H7 (cell line): ENCODE measurements around the gene LRRC37A3. TPM values are rescaled to one million over a fixed set of nuclear protein-coding genes. Genes with fewer than 3 reads are reported as not detected.
"Not testable (repeated sequence)": the region's sequence is repeated elsewhere in the genome, so short reads cannot be mapped to it uniquely, and the experiment has no call there.

Experiments
- DNase-seq: peaks from one replicate; pipeline ENCODE4 v3.0.0; 2012
- H3K27me3 ChIP-seq: 2 replicates; pipeline ENCODE4 v1.6.0; 2011; ENCODE audit warnings: mild to moderate bottlenecking, low read length; ENCODE audit not compliant: control insufficient read depth, insufficient read depth
- H3K36me3 ChIP-seq: replicated peaks from 2 replicates; pipeline ENCODE4 v1.5.1; 2011; ENCODE audit warnings: low read length; ENCODE audit not compliant: control insufficient read depth, insufficient read depth
- H3K4me3 ChIP-seq: 2 replicates; pipeline ENCODE4 v1.5.1; 2011; ENCODE audit warnings: low read depth, mild to moderate bottlenecking, control low read depth, low read length, moderate library complexity; ENCODE audit not compliant: insufficient read depth
- total RNA-seq: library from RNA; depleted of rRNA; stranded (reverse); fragments of >200 nt; shearing (Covaris generic); gene quantifications from 2 replicates; pipeline ENCODE4 v1.2.3, GENCODE V29; 2014

The LRRC37A3 gene
- total RNA-seq, 1 experiment from 2014 or later = 3.5 TPM

- Histone ChIP-seq H3K27me3 (no peaks in the 10 kb centered on the region), H3K36me3 (no peaks in the 10 kb centered on the region), H3K4me3 (no peak overlapping the region)
- DNase-seq = no peak
Measured at GRCh38 chr17:64936117-64936516, 16.8 kb upstream of the LRRC37A3 start.

GRCh38 chr17:64934284-64934778, 15.1 kb upstream of the LRRC37A3 start:
- H3K4me3 ChIP-seq, H3K36me3 ChIP-seq, H3K27me3 ChIP-seq, DNase-seq: not testable (repeated sequence)

GRCh38 chr17:64932850-64933249, 13.6 kb upstream of the LRRC37A3 start:
- DNase-seq, H3K36me3 ChIP-seq, H3K4me3 ChIP-seq, H3K27me3 ChIP-seq: not testable (repeated sequence)

GRCh38 chr17:64930374-64930773, 11.1 kb upstream of the LRRC37A3 start:
- H3K27me3 ChIP-seq, H3K4me3 ChIP-seq, H3K36me3 ChIP-seq, DNase-seq: not testable (repeated sequence)

- not testable (repeated sequence) for H3K27me3 ChIP-seq, DNase-seq, H3K4me3 ChIP-seq, H3K36me3 ChIP-seq
Measured at GRCh38 chr17:64929419-64930209, 10.3 kb upstream of the LRRC37A3 start.

GRCh38 chr17:64928701-64929100, 9.4 kb upstream of the LRRC37A3 start:
- DNase-seq, H3K36me3 ChIP-seq, H3K27me3 ChIP-seq, H3K4me3 ChIP-seq: not testable (repeated sequence)

- not testable (repeated sequence) for H3K36me3 ChIP-seq, H3K27me3 ChIP-seq, DNase-seq, H3K4me3 ChIP-seq
Measured at GRCh38 chr17:64927444-64927843, 8.2 kb upstream of the LRRC37A3 start.

- H3K4me3 ChIP-seq, H3K36me3 ChIP-seq, DNase-seq, H3K27me3 ChIP-seq: not testable (repeated sequence)
Measured at GRCh38 chr17:64926430-64926829, 7.2 kb upstream of the LRRC37A3 start.

- H3K36me3 ChIP-seq, DNase-seq, H3K27me3 ChIP-seq, H3K4me3 ChIP-seq: not testable (repeated sequence)
Measured at GRCh38 chr17:64925244-64925643, 6.0 kb upstream of the LRRC37A3 start.

GRCh38 chr17:64923051-64923568, 3.8 kb upstream of the LRRC37A3 start:
- H3K4me3 ChIP-seq, H3K36me3 ChIP-seq, DNase-seq, H3K27me3 ChIP-seq: not testable (repeated sequence)

- Histone ChIP-seq H3K4me3 (no peak overlapping the region), H3K36me3 (no peaks in the 10 kb centered on the region), H3K27me3 (peaks cover 3% of the 10 kb centered on the region; the same call in 1 of the 2 replicates)
- DNase-seq = no peak
Measured at GRCh38 chr17:64920419-64921172, 1.3 kb upstream of the LRRC37A3 start.

- Histone ChIP-seq H3K4me3 (peak overlapping the region; percentile 65; the same call in 1 of the 2 replicates), H3K27me3 (peaks cover 3% of the 10 kb centered on the region; the same call in 1 of the 2 replicates), H3K36me3 (no peaks in the 10 kb centered on the region)
- no peak for DNase-seq
Measured at GRCh38 chr17:64920026-64920418, 744 bp upstream of the LRRC37A3 start.

GRCh38 chr17:64918842-64919288, 413 bp downstream of the LRRC37A3 start:
- not testable (repeated sequence) for H3K36me3 ChIP-seq, H3K27me3 ChIP-seq
- H3K4me3 ChIP-seq = peak overlapping the region; percentile 65
- peak; percentile 63 for DNase-seq

GRCh38 chr17:64917540-64917939, 1.7 kb downstream of the LRRC37A3 start:
- H3K4me3 ChIP-seq, DNase-seq, H3K36me3 ChIP-seq, H3K27me3 ChIP-seq: not testable (repeated sequence)

- H3K27me3 ChIP-seq, DNase-seq, H3K4me3 ChIP-seq, H3K36me3 ChIP-seq: not testable (repeated sequence)
Measured at GRCh38 chr17:64915244-64915643, 4.0 kb downstream of the LRRC37A3 start.
